Dedifferentiated amniotic fluid mesenchymal stem cell (primary cell): Measurements from ENCODE around the gene ABHD1.
A peak's percentile ranks its signal among the peaks of the same experiment; 100 is the strongest.
"Not testable (repeated sequence)": the region's sequence is repeated elsewhere in the genome, so short reads cannot be mapped to it uniquely, and the experiment has no call there.

ENCODE experiments used
- DNase-seq: peaks from one replicate; pipeline ENCODE4 v3.0.0-alpha.2; 2016; ENCODE audit errors: extremely low spot score

Gene ABHD1

GRCh38 chr2:27123302-27124150 is at the start of gene ABHD1:
Gene ABHD1 (plus strand): TSS chr2:27123815. CDS start chr2:27123949, 134 bp downstream.
- no peak for DNase-seq

GRCh38 chr2:27074738-27075565 is 48.7 kb upstream of the ABHD1 start:
- DNase-seq = no peak

DNA sequence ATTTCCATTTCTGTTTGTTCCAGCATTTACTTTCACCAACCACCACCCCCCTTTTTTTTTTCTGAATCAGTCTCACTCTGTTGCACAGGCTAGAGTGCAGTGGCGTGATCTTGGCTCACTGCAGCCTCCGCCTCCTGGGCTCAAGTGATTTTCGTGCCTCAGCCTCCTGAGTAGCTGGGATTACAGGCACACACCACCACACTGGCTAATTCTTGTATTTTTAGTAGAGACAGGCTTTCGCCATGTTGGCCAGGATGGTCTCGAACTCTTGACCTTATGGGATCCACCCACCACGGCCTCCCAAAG is 48.1 kb upstream of the ABHD1 start:
- not testable (repeated sequence) for DNase-seq

DNA sequence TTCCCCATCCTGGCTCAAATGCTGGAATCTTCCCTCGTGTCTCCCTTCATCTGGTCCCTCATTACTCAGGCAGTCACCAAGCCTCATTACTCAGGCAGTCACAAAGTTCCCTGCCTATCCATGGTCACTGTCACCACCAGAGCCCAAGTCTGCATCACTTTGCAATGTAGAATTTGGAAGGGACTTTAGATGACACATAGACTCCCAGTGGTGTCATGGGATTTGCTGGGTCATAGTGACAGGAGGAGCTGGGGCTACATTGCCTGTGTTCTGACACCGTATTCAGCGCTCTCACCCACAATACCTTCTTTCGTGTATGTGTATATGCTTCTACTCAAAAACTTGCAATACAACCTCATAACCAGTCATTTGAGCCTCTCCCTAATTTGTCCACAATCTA is 47.3 kb upstream of the ABHD1 start:
- DNase-seq = no peak

DNA sequence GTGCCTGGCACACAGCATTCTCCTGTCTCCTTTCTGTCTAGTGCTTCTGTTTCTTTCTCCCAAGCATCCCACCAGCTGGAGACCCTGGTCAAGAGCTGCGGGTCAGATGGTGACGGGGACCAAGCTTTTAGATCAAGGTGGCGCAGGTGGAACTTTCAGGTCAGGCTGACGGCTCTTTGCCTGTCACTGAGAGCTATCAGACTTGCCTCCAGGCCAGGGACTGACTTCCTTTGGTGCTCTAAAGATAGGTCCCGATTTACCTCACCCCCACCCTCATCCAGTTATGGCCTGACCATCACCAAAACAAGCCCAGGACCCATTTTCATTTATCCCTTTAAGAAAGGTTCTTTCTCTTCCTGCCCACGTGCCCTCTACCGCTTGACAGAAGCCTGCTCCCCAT is 46.4 kb upstream of the ABHD1 start:
- no peak for DNase-seq

- peak; percentile 97 for DNase-seq
Measured at GRCh38 chr2:27078267-27079194, 45.1 kb upstream of the ABHD1 start, which contains the start of gene EMILIN1. Gene EMILIN1 (plus strand): TSS chr2:27078615. CDS start chr2:27079066, 451 bp downstream.

- DNase-seq = no peak
Measured at GRCh38 chr2:27079233-27080139, 44.1 kb upstream of the ABHD1 start.

- DNase-seq = no peak
Measured at GRCh38 chr2:27080140-27080469, 43.5 kb upstream of the ABHD1 start.

DNA sequence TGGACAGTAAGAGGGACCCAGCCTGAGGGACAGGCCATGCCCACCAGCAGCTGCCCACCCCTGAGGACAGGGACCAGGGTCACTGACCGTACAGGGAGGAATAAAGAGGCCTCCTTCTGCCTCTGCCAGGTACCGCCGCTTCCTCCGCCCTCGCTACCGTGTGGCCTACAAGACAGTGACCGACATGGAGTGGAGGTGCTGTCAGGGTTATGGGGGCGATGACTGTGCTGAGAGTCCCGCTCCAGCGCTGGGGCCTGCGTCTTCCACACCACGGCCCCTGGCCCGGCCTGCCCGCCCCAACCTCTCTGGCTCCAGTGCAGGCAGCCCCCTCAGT is 43.0 kb upstream of the ABHD1 start:
- no peak for DNase-seq

GRCh38 chr2:27081984-27082772 is 41.4 kb upstream of the ABHD1 start:
- no peak for DNase-seq

- no peak for DNase-seq
Measured at GRCh38 chr2:27082773-27083409, 40.7 kb upstream of the ABHD1 start.

DNA sequence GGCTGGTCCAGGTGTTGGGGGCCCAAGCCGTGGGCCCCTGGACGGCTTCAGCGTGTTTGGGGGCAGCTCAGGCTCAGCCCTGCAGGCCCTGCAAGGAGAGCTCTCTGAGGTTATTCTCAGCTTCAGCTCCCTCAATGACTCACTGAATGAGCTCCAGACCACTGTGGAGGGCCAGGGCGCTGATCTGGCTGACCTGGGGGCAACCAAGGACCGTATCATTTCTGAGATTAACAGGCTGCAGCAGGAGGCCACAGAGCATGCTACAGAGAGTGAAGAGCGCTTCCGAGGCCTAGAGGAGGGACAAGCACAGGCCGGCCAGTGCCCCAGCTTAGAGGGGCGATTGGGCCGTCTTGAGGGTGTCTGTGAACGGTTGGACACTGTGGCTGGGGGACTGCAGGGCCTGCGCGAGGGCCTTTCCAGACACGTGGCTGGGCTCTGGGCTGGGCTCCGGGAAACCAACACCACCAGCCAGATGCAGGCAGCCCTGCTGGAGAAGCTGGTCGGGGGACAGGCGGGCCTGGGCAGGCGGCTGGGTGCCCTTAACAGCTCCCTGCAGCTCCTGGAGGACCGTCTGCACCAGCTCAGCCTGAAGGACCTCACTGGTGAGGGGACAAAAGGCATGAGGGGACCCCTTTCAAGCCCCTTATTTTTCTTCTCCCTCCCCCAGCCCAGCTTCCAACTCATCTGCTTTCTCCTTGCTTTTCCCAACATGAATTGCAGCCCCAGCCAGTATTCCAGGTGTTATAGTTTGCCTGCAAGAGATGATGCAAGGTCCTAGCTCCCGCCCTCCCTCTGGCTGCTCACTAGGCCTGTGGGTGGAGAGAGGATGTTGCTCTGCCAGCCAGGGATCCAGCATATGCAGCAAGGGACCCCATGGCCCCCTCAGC is 40.0 kb upstream of the ABHD1 start:
- no peak for DNase-seq

- no peak for DNase-seq
Measured at GRCh38 chr2:27084297-27085061, 39.1 kb upstream of the ABHD1 start.

GRCh38 chr2:27085062-27085672 is 38.4 kb upstream of the ABHD1 start:
- no peak for DNase-seq

GRCh38 chr2:27085673-27086089 is 37.9 kb upstream of the ABHD1 start:
- no peak for DNase-seq

DNA sequence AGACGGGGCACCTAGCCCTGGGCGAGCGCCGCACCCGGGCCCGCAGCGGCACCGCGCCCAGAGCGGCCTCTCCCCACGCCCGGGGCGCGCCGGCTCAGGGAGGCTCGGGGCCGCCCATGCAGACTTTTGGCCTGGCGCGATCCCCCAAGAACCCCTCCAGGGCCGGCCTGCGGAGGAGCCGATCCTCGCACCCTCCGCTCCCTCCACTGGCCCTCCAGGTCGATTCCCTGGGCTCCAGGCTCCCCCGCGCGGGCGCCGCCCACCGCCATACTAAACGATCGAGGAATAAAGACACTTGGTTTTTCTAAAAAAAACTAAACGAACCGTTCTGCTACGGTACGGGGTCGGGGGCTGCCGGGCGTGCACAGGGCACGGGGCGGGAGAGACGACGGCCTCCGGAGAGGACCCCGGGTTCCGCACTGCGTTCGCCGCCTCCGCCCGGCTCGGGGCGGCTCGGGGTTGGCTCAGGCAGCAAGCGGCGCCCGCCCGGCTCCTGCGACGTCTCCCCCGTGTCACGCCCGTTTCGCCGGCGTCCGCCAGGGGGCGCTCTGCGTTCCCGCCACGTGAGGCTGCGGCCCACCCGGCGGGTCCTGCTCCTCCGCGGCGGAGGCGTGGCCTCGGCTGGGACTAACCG is 37.4 kb upstream of the ABHD1 start:
- DNase-seq = peak; percentile 78
